ENCODE results near the gene RIC1.

Gene RIC1

DNA sequence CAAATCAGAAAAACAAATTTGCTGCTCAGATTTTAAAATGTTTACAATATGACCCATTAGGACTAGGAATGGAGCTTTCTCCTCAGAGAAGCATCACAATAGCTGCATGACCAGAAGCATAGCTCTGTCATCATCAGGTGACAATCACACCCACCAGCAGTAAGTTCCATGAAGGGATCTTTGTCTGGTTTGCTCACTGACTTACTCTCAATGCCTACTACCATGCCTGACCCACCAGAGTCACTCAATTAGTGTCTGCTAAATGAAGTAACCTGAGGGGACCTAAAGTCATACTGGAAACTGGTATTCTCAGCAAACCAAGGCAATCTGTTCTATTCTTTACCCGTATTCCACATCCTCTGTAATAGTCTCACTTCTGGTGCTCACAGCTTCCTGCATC, 196.3 kb downstream of the RIC1 start:
- no peak for TF ChIP-seq CTCF (IDR thresholded peaks at IDR 0.05; ENCODE audit: insufficient read depth, low read depth, low read length, missing control alignments)
- DNase-seq (ENCODE audit: low read depth): no peak
- no peak overlapping the region for H3K4me3 ChIP-seq (ENCODE audit: low read depth, low read length)

Data from GM12865 (cell line).